HG03135 (cell line): ENCODE measurements around the gene SNTA1.
A peak's percentile ranks its signal among the peaks of the same experiment; 100 is the strongest.
"Not testable (repeated sequence)": the region's sequence is repeated elsewhere in the genome, so short reads cannot be mapped to it uniquely, and the experiment has no call there.

Experiments used
- ATAC-seq: cut with Tn5 transposase; IDR thresholded peaks from one replicate; pipeline ENCODE4 v1.9.1; 2021; ENCODE audit warnings: mild to moderate bottlenecking, moderate library complexity; ENCODE audit not compliant: unreplicated experiment

Gene SNTA1

GRCh38 chr20:33400812-33401183, 42.8 kb downstream of the SNTA1 start:
- peak; percentile 26 for ATAC-seq

- ATAC-seq: no peak
These were observed 43.6 kb downstream of the SNTA1 start for GRCh38 chr20:33399924-33400323.

DNA sequence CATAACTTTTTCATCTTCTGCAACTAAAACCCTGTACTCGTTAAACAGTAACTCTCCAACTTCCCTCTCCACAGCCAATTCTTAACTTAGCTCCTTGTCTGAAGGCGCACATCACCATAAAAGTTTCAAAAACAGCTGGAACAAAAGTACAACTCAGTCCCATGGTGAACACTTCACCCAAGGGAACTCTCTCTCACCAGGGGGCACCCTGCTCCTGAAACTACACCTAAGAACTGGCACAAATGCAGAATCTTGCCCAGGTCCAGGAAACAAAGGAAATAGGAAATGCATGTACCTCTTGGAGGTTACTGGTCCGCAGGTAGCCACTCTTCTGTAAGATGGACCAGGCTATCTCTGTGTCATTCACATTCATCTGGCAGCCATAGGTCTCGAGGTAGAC, 48.8 kb downstream of the SNTA1 start:
- no peak for ATAC-seq

DNA sequence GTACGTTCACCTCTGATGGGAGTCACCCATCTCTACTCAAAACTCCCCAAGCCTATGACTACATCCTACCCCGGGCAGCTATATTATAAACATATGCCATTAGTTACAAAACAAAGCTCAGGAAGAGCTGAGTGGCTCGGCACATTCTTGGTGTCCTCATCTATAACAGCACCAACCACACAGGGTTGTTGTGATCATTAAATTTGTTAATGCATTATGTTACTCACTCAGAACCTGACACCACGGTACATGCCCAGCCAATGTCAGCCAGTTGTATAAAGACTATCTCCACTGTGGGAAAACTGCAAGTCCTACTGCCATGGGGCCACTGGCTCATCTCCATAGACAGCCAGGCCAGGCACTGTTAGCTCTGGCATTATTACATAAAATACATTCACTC, 50.0 kb downstream of the SNTA1 start:
- no peak for ATAC-seq

DNA sequence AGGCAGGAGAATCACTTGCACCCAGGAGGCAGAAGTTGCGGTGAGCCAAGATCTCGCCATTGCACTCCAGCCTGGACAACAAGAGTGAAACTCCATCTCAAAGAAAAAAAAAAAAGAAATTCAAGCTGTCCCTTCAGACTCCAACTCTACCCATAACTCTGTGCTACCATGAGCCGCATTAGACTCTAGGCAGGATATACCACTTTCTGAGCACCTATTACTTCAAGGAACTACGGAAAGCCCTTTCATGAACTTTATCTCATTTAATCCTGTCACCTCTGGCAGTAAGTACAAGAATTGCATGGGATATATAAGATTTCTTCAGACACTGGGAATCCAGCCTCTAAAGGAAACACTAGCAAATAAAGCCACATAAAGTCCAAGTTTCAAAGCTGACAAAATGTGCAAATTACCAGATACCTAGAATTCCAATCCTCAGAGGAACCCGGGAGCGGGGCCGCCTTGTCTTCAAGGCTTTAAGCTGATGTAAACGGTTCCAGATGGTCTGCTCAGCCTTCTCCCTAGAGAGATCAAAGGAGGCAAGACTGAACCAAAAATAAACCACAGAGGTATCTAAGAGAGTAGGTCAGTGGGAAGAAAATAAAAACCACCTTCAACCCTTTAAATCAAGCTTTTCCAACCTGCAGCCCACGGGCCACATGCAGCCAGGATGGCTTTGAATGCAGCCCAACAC, 51.7 kb downstream of the SNTA1 start:
- ATAC-seq: no peak

DNA sequence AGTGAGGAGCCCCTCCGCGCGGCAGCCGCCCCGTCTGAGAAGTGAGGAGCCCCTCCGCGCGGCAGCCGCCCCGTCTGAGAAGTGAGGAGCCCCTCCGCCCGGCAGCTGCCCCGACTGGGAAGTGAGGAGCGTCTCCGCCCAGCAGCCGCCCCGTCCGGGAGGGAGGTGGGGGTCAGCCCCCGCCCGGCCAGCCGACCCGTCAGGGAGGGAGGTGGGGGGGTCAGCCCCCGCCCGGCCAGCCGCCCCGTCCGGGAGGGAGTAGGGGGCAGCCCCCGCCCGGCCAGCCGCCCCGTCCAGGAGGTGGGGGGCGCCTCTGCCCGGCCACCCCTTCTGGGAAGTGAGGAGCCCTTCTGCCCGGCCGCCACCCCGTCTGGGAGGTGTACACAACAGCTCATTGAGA, 54.2 kb downstream of the SNTA1 start:
- not testable (repeated sequence) for ATAC-seq

DNA sequence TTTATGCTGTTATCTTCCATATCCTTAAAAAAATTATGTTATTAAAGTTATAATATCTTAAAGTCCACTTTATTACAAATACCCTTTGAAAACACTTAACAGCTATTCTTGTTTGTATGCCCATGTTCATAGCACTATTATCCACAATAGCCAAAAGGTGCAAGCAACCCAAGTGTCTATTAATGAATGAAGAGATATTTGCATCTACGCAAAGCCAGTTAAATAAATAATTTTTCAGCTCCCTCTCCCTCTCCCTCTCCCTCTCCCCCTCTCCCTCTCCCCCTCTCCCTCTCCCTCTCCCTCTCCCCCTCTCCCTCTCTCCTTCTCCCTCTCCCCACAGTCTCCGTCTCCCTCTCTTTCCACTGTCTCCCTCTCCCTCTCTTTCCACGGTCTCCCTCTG, 55.3 kb downstream of the SNTA1 start:
- no peak for ATAC-seq

DNA sequence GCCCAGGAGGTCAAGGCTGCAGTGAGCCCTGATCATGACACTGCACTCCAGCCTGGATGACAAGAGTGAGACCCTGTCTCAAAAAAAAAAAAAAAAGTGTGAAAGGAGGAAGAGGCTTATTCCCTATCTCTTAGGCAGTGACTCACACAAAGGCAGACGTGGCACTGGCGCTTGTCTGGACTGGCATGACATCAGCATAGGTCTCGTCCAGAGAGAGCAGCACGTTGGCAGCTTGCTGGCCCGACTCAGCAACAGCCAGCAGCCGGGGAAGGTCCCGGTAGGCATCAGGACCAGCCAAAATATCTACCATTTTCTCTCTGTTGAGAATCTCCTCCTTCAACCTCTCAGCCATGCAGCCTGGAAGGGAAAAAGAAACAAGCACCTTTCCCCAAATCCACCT, 56.4 kb downstream of the SNTA1 start:
- ATAC-seq: no peak

- no peak for ATAC-seq
These were observed 56.9 kb downstream of the SNTA1 start for GRCh38 chr20:33386673-33387072.

GRCh38 chr20:33377366-33377765, 66.2 kb downstream of the SNTA1 start:
- ATAC-seq: no peak

GRCh38 chr20:33373735-33374605, 69.6 kb downstream of the SNTA1 start:
- no peak for ATAC-seq

- no peak for ATAC-seq
These were observed 70.5 kb downstream of the SNTA1 start for GRCh38 chr20:33372993-33373441.

- ATAC-seq: no peak
These were observed 73.3 kb downstream of the SNTA1 start for GRCh38 chr20:33370291-33370690.

DNA sequence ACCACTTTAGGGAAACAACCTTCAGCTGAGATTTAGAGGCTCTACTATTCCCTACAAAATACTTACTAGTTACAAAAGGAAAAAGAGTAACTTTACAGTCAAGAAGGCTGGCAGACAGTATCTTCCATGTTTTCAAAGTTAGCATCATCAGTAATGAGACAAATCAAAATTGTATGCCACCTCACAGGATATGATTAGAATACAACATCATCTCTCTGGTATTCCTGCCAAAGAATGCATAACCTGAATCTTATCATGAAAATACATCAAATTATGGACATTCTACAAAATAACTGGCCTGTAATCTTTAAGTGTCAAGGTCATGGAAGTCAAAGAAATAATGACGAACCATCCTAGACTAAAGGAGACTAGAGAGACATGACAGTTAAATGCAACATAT, 80.7 kb downstream of the SNTA1 start:
- ATAC-seq: no peak

- no peak for ATAC-seq
These were observed 83.9 kb downstream of the SNTA1 start for GRCh38 chr20:33359399-33360261.
